B cell (primary cell): ENCODE measurements around the gene KCNG3. TPM values are rescaled to one million over a fixed set of nuclear protein-coding genes. Genes with fewer than 3 reads are reported as not detected.

Experiments used
- ATAC-seq: fragments of 200-7000 bp; cut with Tn5 transposase; one replicate; pipeline ENCODE4 v1.10.0; 2021; ENCODE audit warnings: low read depth, mild to moderate bottlenecking, moderate number of reproducible peaks, moderate library complexity
- CTCF ChIA-PET: fragments of 350-600 bp; sonication (Branson Sonifier 250); formaldehyde crosslinking; loops from one replicate; lab custom pipeline; 2021; ENCODE audit warnings: antibody characterized with exemption, inconsistent platforms; lab: Charles Lee
- POLR2A ChIA-PET: fragments of 350-600 bp; sonication (Branson Sonifier 250); formaldehyde crosslinking; loops from one replicate; lab custom pipeline; 2021; ENCODE audit warnings: antibody characterized with exemption; lab: Charles Lee
- DNase-seq: peaks from one replicate; pipeline ENCODE4 v3.0.0; 2013
- H2AFZ ChIP-seq: 2 replicates; pipeline ENCODE4 v1.6.1; 2012; ENCODE audit warnings: mild to moderate bottlenecking, low read depth, low read length; ENCODE audit not compliant: insufficient read depth, poor library complexity, severe bottlenecking
- H3K27ac ChIP-seq, 2 donors: 1 replicate in 1 of 2; 2 replicates in 1 of 2; pipeline ENCODE4 v1.5.1; 2012 to 2013; ENCODE audit warnings: low read length in 2 of 2, mild to moderate bottlenecking in 2 of 2, moderate library complexity in 1 of 2
- H3K27me3 ChIP-seq, 4 experiments: fragments of 200-600 bp in 1 of 4; sonication (generic) in 1 of 4; replicated peaks in 1 of 4; 1 replicate in 2 of 4; 2 replicates in 2 of 4; pipeline versions ENCODE4 v1.6.1 to v1.7.0; 2013 to 2016; ENCODE audit warnings: low read length in 3 of 4, mild to moderate bottlenecking in 2 of 4, mixed read lengths in 1 of 4, moderate library complexity in 1 of 4; ENCODE audit not compliant: insufficient read depth in 4 of 4, control insufficient read depth in 3 of 4; ENCODE audit errors: control extremely low read depth in 1 of 4
- H3K36me3 ChIP-seq, 2 experiments: replicated peaks in 1 of 2; 1 replicate in 1 of 2; 2 replicates in 1 of 2; pipeline versions ENCODE4 v1.6.1 to v1.7.1; 2013; ENCODE audit warnings: low read length in 1 of 2; ENCODE audit not compliant: insufficient read depth in 2 of 2, control insufficient read depth in 1 of 2; ENCODE audit errors: control extremely low read depth in 1 of 2, extremely low read depth in 1 of 2
- H3K4me1 ChIP-seq, 2 donors: fragments of 200-600 bp in 1 of 2; sonication (generic) in 1 of 2; 1 replicate in 1 of 2; 2 replicates in 1 of 2; pipeline versions ENCODE4 v1.5.1 to v1.6.1; 2013 to 2017; ENCODE audit warnings: low read length in 2 of 2; ENCODE audit not compliant: control insufficient read depth in 2 of 2, insufficient read depth in 2 of 2
- H3K4me2 ChIP-seq: replicated peaks from 2 replicates; pipeline ENCODE3; 2012; ENCODE audit warnings: mild to moderate bottlenecking, low read depth, low read length; ENCODE audit not compliant: poor library complexity, severe bottlenecking
- H3K4me3 ChIP-seq, 5 experiments: fragments of 200-600 bp in 1 of 5; sonication (generic) in 1 of 5; 1 replicate in 3 of 5; 2 replicates in 2 of 5; pipeline versions ENCODE4 v1.5.1 to v1.7.0; 2011 to 2016; ENCODE audit warnings: low read length in 4 of 5, mild to moderate bottlenecking in 4 of 5, low read depth in 2 of 5, control low read depth in 1 of 5, moderate library complexity in 1 of 5; ENCODE audit not compliant: insufficient read depth in 1 of 5; ENCODE audit errors: control extremely low read depth in 1 of 5, extremely low read depth in 1 of 5
- H3K79me2 ChIP-seq: fragments of 200-600 bp; sonication (generic); one replicate; pipeline ENCODE4 v1.6.0; 2016; ENCODE audit warnings: low read length; ENCODE audit not compliant: control insufficient read depth, insufficient read depth
- H3K9ac ChIP-seq: fragments of 200-600 bp; sonication (generic); 2 replicates; pipeline ENCODE4 v1.6.1; 2017; ENCODE audit warnings: mild to moderate bottlenecking, low read length, moderate library complexity
- H3K9me3 ChIP-seq, 3 donors: one replicate each; pipeline versions ENCODE4 v1.6.1 to v1.7.1; 2013; ENCODE audit warnings: low read length in 2 of 3; ENCODE audit not compliant: control insufficient read depth in 2 of 3, insufficient read depth in 1 of 3; ENCODE audit errors: control extremely low read depth in 1 of 3
- H4K20me1 ChIP-seq: 2 replicates; pipeline ENCODE4 v1.6.0; 2012; ENCODE audit warnings: mild to moderate bottlenecking, low read length; ENCODE audit not compliant: insufficient read depth, control insufficient read depth, poor library complexity, severe bottlenecking
- H3K27ac Mint-ChIP-seq: one replicate; pipeline ENCODE4 v1.8.0; 2021; ENCODE audit warnings: mixed read lengths
- H3K27me3 Mint-ChIP-seq: one replicate; pipeline ENCODE4 v1.8.0; 2021; ENCODE audit warnings: mixed read lengths
- H3K4me1 Mint-ChIP-seq: one replicate; pipeline ENCODE4 v1.8.0; 2021; ENCODE audit warnings: mixed read lengths
- H3K4me3 Mint-ChIP-seq: one replicate; pipeline ENCODE4 v1.8.0; 2021; ENCODE audit warnings: mixed read lengths
- H3K9me3 Mint-ChIP-seq: one replicate; pipeline ENCODE4 v1.8.0; 2022; ENCODE audit warnings: mixed read lengths; ENCODE audit not compliant: insufficient read depth
- EZH2 ChIP-seq: IDR thresholded peaks from 2 replicates; pipeline ENCODE4 v1.6.1; 2012; ENCODE audit warnings: borderline replicate concordance, low read depth, mild to moderate bottlenecking, moderate library complexity, low read length; ENCODE audit not compliant: insufficient read depth, poor library complexity, severe bottlenecking
- WGBS: methylation state at CpG from one replicate; pipeline ENCODE4 v1.1.5; 2013; ENCODE audit warnings: missing lambda C conversion rate; ENCODE audit not compliant: insufficient coverage; 5-methylcytosine and 5-hydroxymethylcytosine counted together
- intact Hi-C: fragments of 100-400 bp; cut with micrococcal nuclease; formaldehyde crosslinking; loops from one replicate; pipeline ENCODE4 v1.10.0; 2022
- polyA plus RNA-seq: library from polyadenylated mRNA; depleted of rRNA; stranded (reverse); fragments of >200 nt; gene quantifications from 2 replicates; pipeline ENCODE4 v1.2.3, GENCODE V29; 2012
- total RNA-seq, 2 donors: library from RNA; stranded (reverse); fragments of 120-200 nt in 1 of 2; gene quantifications; 1 replicate in 1 of 2; 2 replicates in 1 of 2; pipeline versions ENCODE4 v1.2.3 to v1.2.4, GENCODE V29; 2013 to 2022
- TF ChIP-seq, protein P1 (sequence below): fragments of 200-600 bp; IDR thresholded peaks from one replicate; pipeline ENCODE4 v1.8.0; 2022; ENCODE audit warnings: antibody characterized with exemption, mild to moderate bottlenecking

KCNG3 gene
- total and polyA plus RNA-seq, 2 donors (not counting 1 experiment from before 2014, with no cell fraction given) = not detected

DNA sequence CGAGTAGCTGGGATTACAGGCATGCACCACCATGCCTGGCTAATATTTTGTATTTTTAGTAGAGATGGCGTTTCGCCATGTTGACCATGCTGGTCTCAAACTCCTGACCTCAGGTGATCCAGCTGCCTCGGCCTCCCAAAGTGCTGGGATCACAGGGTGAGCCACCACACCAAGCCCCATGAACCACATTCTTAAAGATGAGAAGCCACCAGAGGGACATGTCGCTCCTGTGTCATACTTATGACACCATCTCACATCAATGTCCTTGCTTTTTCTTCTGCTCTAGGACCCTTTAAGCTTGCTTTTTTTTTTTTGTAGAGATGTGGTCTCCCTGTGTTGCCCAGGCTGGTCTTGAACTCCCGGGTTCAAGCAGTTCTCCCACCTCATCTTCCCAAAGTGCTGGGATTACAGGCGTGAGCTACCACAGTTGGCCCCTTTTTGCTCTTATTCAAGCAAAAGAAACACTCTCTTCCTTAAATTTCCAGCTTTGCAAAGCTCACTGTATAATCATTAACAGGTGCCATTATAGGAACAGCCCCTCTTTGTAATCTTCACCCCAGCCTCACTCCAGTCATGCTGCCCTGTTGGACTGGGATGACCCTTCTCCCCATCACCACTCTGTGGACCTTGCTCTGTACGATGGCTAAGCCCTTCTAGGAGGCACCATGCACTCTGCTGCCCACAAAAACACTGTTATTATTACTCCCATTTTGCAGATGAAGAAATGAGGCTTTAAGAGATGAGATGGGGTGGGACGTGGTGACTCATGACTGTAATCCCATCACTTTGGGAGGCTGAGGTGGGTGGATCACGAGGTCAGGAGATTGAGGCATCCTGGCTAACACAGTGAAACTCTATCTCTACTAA, 10.8 kb upstream of the KCNG3 start:
- H3K79me2 ChIP-seq = no peaks in the 10 kb centered on the region
- Mint-ChIP-seq H3K27ac (no peak overlapping the region), H3K27me3 (peaks cover 4% of the 10 kb centered on the region), H3K9me3 (no peaks in the 10 kb centered on the region), H3K4me3 (no peak overlapping the region), H3K4me1 (no peaks in the 10 kb centered on the region)
- 85% methylated on average over 3 of the region's 10 CpGs for WGBS
- H4K20me1 ChIP-seq = no peaks in the 10 kb centered on the region
- H3K27ac ChIP-seq = no peak overlapping the region
- no peaks in the 10 kb centered on the region for H3K4me1 ChIP-seq
- no peak overlapping the region for H3K4me2 ChIP-seq
- H3K9ac ChIP-seq = no peak overlapping the region
- no peaks in the 10 kb centered on the region for H3K9me3 ChIP-seq
- H3K36me3 ChIP-seq = no peaks in the 10 kb centered on the region
- no peak overlapping the region for H2AFZ ChIP-seq
- intact Hi-C loops = no loop called here
- ChIA-PET POLR2A (no interaction called here), CTCF (interaction anchor here (1.6 kb wide), 1 partner anchor 159 kb away, joined by 6 read pairs; no protein-coding TSS in a partner anchor)
- TF ChIP-seq, protein P1, sequence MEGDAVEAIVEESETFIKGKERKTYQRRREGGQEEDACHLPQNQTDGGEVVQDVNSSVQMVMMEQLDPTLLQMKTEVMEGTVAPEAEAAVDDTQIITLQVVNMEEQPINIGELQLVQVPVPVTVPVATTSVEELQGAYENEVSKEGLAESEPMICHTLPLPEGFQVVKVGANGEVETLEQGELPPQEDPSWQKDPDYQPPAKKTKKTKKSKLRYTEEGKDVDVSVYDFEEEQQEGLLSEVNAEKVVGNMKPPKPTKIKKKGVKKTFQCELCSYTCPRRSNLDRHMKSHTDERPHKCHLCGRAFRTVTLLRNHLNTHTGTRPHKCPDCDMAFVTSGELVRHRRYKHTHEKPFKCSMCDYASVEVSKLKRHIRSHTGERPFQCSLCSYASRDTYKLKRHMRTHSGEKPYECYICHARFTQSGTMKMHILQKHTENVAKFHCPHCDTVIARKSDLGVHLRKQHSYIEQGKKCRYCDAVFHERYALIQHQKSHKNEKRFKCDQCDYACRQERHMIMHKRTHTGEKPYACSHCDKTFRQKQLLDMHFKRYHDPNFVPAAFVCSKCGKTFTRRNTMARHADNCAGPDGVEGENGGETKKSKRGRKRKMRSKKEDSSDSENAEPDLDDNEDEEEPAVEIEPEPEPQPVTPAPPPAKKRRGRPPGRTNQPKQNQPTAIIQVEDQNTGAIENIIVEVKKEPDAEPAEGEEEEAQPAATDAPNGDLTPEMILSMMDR = no peak
- TF ChIP-seq EZH2 = no peak
- no peak for DNase-seq
- no peak overlapping the region for H3K4me3 ChIP-seq
- ATAC-seq = no peak
- H3K27me3 ChIP-seq = no peaks in the 10 kb centered on the region

DNA sequence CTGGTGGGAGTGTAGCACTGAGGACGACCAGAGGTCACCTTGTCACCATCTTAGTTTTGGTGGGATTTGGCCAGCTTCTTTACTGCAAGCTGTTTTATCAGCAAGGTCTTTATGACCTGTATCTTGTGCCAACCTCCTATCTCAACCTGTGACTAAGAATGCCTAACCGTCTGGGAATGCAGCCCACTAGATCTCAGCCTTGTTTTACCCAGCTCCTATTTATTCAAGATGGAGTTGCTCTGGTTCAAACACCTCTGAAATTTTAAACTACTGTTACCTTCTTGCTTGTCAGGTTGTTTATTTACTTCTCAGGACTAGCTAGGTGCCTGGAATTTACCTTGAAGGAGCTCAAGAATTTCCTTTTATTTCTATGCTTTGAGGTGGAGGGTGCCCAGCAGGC, 9.5 kb upstream of the KCNG3 start:
- H3K36me3 ChIP-seq = no peaks in the 10 kb centered on the region
- no peaks in the 10 kb centered on the region for H3K9me3 ChIP-seq
- intact Hi-C loops = no loop called here
- DNase-seq (no peak), ATAC-seq (no peak)
- Mint-ChIP-seq H3K27me3 (peaks cover 4% of the 10 kb centered on the region), H3K4me3 (no peak overlapping the region), H3K9me3 (no peaks in the 10 kb centered on the region), H3K4me1 (no peaks in the 10 kb centered on the region), H3K27ac (peak overlapping the region; percentile 26)
- no peak overlapping the region for H3K4me3 ChIP-seq
- H3K79me2 ChIP-seq = no peaks in the 10 kb centered on the region
- no peak overlapping the region for H3K4me2 ChIP-seq
- no peak overlapping the region for H3K9ac ChIP-seq
- POLR2A ChIA-PET = no interaction called here
- no peak overlapping the region for H3K27ac ChIP-seq
- no peak overlapping the region for H2AFZ ChIP-seq
- no peaks in the 10 kb centered on the region for H4K20me1 ChIP-seq
- no peaks in the 10 kb centered on the region for H3K4me1 ChIP-seq
- no peaks in the 10 kb centered on the region for H3K27me3 ChIP-seq
- CTCF ChIA-PET = no interaction called here
- TF ChIP-seq, protein P1 = no peak
- TF ChIP-seq EZH2 = no peak
- 70% methylated on average over 2 of the region's 2 CpGs for WGBS
